IMR-90 (cell line): Measurements from ENCODE around the gene ATP2B1.

ENCODE experiments used
- POLR2A ChIP-seq: IDR thresholded peaks from 2 replicates; pipeline ENCODE4 v1.6.1; 2012; ENCODE audit warnings: mild to moderate bottlenecking, low read depth, low read length
- RAD21 ChIP-seq: IDR thresholded peaks from 2 replicates; pipeline ENCODE4 v1.6.1; 2012; ENCODE audit warnings: low read length, improper control_type of control experiment

- TF ChIP-seq RAD21 (no peak), POLR2A (no peak)
These were observed 133.9 kb downstream of the ATP2B1 start for GRCh38 chr12:89574736-89575208.
